Spleen (tissue), 11 donors: ENCODE results near the gene RBM25. TPM values are rescaled to one million over a fixed set of nuclear protein-coding genes. Genes with fewer than 3 reads are reported as not detected.

ENCODE experiments used
- DNase-seq: peaks from one replicate; pipeline ENCODE4 v3.0.0-alpha.2; 2020
- H3K27ac ChIP-seq, 8 donors: fragments of 200-600 bp; sonication (generic) in 7 of 8; 1 replicate in 4 of 8; 2 replicates in 4 of 8; pipeline versions ENCODE4 v1.5.0 to v1.8.0; 2016 to 2021; ENCODE audit warnings: inconsistent platforms in 4 of 8, mild to moderate bottlenecking in 4 of 8, moderate library complexity in 1 of 8
- H3K27me3 ChIP-seq, 7 donors: fragments of 200-600 bp; sonication (generic) in 6 of 7; replicated peaks in 1 of 7; 1 replicate in 4 of 7; 2 replicates in 3 of 7; pipeline versions ENCODE4 v1.5.0 to v1.8.0; 2016 to 2021; ENCODE audit warnings: inconsistent platforms in 3 of 7, mild to moderate bottlenecking in 1 of 7
- H3K36me3 ChIP-seq, 6 donors: fragments of 200-600 bp; sonication (generic) in 5 of 6; 1 replicate in 4 of 6; 2 replicates in 2 of 6; pipeline versions ENCODE4 v1.5.0 to v1.8.0; 2016 to 2021; ENCODE audit warnings: inconsistent platforms in 2 of 6
- H3K4me1 ChIP-seq, 6 donors: fragments of 200-600 bp; sonication (generic) in 5 of 6; 1 replicate in 3 of 6; 2 replicates in 3 of 6; pipeline versions ENCODE4 v1.5.0 to v1.8.0; 2016 to 2021; ENCODE audit warnings: inconsistent platforms in 3 of 6
- H3K4me3 ChIP-seq, 8 donors: fragments of 200-600 bp; sonication (generic) in 7 of 8; 1 replicate in 4 of 8; 2 replicates in 4 of 8; pipeline versions ENCODE4 v1.5.0 to v1.8.0; 2016 to 2021; ENCODE audit warnings: inconsistent platforms in 4 of 8, mild to moderate bottlenecking in 4 of 8, moderate library complexity in 2 of 8
- H3K9me3 ChIP-seq, 8 donors: fragments of 200-600 bp; sonication (generic) in 7 of 8; 1 replicate in 4 of 8; 2 replicates in 4 of 8; pipeline versions ENCODE4 v1.5.0 to v1.8.0; 2016 to 2021; ENCODE audit warnings: inconsistent platforms in 4 of 8
- POLR2A ChIP-seq, 3 donors: fragments of 450-650 bp; IDR thresholded peaks; one replicate each; pipeline ENCODE4 v1.5.1; 2017; ENCODE audit warnings: antibody characterized with exemption in 3 of 3, mild to moderate bottlenecking in 1 of 3
- POLR2AphosphoS5 ChIP-seq, 3 donors: sonication (generic); formaldehyde crosslinking; IDR thresholded peaks; one replicate each; pipeline ENCODE4 v1.5.1; 2017; ENCODE audit warnings: antibody characterized with exemption in 3 of 3
- WGBS, 5 donors: extraction: QIAGEN DNeasy Blood & Tissue Kit in 3 of 5; methylation state at CpG; one replicate each; pipeline versions ENCODE4 v1.1.5 to v1.1.7; 2013 to 2018; 5-methylcytosine and 5-hydroxymethylcytosine counted together
- intact Hi-C: fragments of 100-400 bp; cut with DNase I; formaldehyde crosslinking; loops from one replicate; pipeline ENCODE4 v1.15.0; 2023; ENCODE audit warnings: low total_unique reads
- polyA plus RNA-seq, 3 donors: library from polyadenylated mRNA; stranded (reverse); fragments of 200-250 nt; gene quantifications; one replicate each; pipeline ENCODE4 v1.2.1, GENCODE V29; 2013
- total RNA-seq, 7 donors: library from RNA; depleted of rRNA in 3 of 7; stranded (reverse); fragments of >200 nt in 3 of 7; fragmentation: NEBNext Ultra II Directional in 4 of 7; extraction: Animal tissue kit (Norgen Biotek cat#: 25700) in 4 of 7; gene quantifications; one replicate each; pipeline versions ENCODE4 v1.1.0 to v1.2.1, GENCODE V29; 2016 to 2021
- TF ChIP-seq, protein P1 (sequence below), 11 experiments: fragments of 200-600 bp in 7 of 11; fragments of 450-650 bp in 4 of 11; sonication (generic) in 4 of 11; IDR thresholded peaks in 8 of 11; conservative IDR thresholded peaks in 3 of 11; 1 replicate in 7 of 11; 2 replicates in 4 of 11; pipeline versions ENCODE4 v1.4.0 to v1.8.0; 2016 to 2021; ENCODE audit warnings: antibody characterized with exemption in 11 of 11, inconsistent platforms in 4 of 11, mild to moderate bottlenecking in 1 of 11
- donor health status: healthy with polysubstance abuse.
- donor health status: DM: no; HTN: no; CAD: no; lungs with moderate emphysema.
- donor health status: DM: no; HTN: no; CAD: no.
- donor health status: Bipolar disorder and iron deficiency.
- donor health status: healthy.
- donor health status: DM: no; HTN: no; CAD: no.
- donor health status: DM: yes; HTN: yes; CAD: no.

The RBM25 gene
- total and polyA plus RNA-seq, 10 donors: 28.1 to 108 (median 82.2) TPM

DNA sequence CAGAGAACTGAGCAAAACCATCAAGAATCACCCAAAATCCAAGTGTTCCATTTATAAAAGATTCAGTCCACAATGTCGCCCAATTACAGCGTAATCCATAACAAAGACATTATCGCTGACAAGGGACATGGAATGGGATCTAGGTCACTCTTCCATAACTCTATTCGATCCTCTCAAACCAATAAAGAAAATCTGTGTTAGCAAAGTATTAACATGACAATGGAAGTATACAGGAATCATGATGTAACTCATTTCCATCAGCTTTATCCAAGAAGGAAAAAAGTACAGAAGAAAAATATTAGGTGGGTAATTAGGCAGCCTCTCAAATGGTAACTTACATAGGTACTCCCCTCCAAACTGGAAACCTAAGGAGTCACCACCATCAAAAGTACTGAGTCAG, 36.3 kb upstream of the RBM25 start:
- Histone ChIP-seq H3K4me3 (no peak overlapping the region), H3K9me3 (no peaks in the 10 kb centered on the region), H3K4me1 (peaks cover 14 to 71% (median 34%) of the 10 kb centered on the region in 6 donors), H3K36me3 (peaks cover 0 to 74% (median 26%) of the 10 kb centered on the region in 6 donors), H3K27me3 (no peaks in the 10 kb centered on the region), H3K27ac (no peak overlapping the region)
- TF ChIP-seq POLR2A (IDR thresholded peaks at IDR 0.05) (no peak), POLR2AphosphoS5 (IDR thresholded peaks at IDR 0.05) (no peak)
- TF ChIP-seq, protein P1, sequence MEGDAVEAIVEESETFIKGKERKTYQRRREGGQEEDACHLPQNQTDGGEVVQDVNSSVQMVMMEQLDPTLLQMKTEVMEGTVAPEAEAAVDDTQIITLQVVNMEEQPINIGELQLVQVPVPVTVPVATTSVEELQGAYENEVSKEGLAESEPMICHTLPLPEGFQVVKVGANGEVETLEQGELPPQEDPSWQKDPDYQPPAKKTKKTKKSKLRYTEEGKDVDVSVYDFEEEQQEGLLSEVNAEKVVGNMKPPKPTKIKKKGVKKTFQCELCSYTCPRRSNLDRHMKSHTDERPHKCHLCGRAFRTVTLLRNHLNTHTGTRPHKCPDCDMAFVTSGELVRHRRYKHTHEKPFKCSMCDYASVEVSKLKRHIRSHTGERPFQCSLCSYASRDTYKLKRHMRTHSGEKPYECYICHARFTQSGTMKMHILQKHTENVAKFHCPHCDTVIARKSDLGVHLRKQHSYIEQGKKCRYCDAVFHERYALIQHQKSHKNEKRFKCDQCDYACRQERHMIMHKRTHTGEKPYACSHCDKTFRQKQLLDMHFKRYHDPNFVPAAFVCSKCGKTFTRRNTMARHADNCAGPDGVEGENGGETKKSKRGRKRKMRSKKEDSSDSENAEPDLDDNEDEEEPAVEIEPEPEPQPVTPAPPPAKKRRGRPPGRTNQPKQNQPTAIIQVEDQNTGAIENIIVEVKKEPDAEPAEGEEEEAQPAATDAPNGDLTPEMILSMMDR (IDR thresholded peaks at IDR 0.05 in 8 of 11, conservative IDR thresholded peaks at IDR 0.05 in 3 of 11): no peak
- DNase-seq: no peak
- intact Hi-C loops: no loop called here
- WGBS, 5 donors: 96 to 100% (median 97%) methylated on average over 4 of the region's 4 CpGs

DNA sequence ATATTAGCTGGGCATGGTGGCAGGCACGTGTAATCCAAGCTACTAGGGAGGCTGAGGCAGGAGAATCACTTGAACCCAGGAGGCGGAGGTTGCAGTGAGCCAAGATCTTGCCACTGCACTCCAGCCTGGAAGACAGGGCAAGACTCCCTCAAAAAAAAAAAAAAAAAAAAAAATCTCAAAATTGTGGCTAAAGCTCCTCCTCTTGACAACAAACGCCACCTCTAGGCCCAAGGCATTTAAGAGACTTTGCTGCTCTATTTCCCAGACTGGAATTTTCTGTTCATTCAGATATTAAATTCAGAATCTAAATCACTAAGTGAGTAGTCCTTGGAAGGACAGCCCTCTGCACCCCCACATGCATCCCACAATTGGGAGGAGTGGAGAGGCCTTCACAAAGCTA, 32.8 kb upstream of the RBM25 start:
- H3K4me1 ChIP-seq: peaks cover 14 to 63% (median 37%) of the 10 kb centered on the region in 6 donors
- 77 to 89% (median 86%) methylated on average over 3 of the region's 3 CpGs for WGBS, 5 donors
- peaks cover 0 to 39% (median 15%) of the 10 kb centered on the region in 6 donors for H3K36me3 ChIP-seq
- no peaks in the 10 kb centered on the region for H3K9me3 ChIP-seq
- peak overlapping the region in 2 of 8 donors; percentile 86 to 89 for H3K4me3 ChIP-seq
- no peak overlapping the region for H3K27ac ChIP-seq
- DNase-seq: no peak
- H3K27me3 ChIP-seq: no peaks in the 10 kb centered on the region
- TF ChIP-seq POLR2AphosphoS5 (IDR thresholded peaks at IDR 0.05): no peak
- TF ChIP-seq POLR2A (IDR thresholded peaks at IDR 0.05): no peak
- TF ChIP-seq, protein P1 (IDR thresholded peaks at IDR 0.05 in 8 of 11, conservative IDR thresholded peaks at IDR 0.05 in 3 of 11): no peak
- intact Hi-C loops: no loop called here

DNA sequence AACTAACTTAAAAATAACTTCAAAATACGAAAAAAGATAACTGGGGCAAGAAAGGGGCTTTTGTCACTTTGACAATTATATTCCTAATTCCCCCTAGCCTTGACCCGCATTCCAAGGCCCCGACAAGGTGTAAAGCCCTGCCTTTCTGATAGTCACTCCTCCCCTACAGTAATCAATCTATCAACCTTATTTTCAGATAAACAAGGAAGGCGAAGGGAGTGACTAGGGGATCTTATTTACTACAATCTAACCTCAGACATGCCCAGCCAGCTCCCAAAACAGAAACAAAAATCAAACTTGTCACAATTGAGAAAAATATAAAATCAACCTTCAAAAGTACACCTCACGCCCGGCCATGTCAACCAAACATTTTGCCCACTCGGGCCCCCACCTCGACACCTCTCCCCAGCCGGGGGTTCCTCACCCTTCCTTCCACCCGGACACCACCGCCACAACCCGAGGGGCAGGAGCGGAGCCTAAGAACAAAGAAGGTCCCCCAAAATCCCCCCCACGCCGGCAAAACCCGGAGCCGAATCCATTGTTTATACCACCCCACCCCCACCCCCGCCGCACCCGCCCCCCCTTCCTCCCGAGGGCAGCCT, 32.0 kb upstream of the RBM25 start:
- TF ChIP-seq, protein P1 (IDR thresholded peaks at IDR 0.05 in 8 of 11, conservative IDR thresholded peaks at IDR 0.05 in 3 of 11): no peak
- TF ChIP-seq POLR2A (IDR thresholded peaks at IDR 0.05): no peak
- no peak for TF ChIP-seq POLR2AphosphoS5 (IDR thresholded peaks at IDR 0.05)

DNA sequence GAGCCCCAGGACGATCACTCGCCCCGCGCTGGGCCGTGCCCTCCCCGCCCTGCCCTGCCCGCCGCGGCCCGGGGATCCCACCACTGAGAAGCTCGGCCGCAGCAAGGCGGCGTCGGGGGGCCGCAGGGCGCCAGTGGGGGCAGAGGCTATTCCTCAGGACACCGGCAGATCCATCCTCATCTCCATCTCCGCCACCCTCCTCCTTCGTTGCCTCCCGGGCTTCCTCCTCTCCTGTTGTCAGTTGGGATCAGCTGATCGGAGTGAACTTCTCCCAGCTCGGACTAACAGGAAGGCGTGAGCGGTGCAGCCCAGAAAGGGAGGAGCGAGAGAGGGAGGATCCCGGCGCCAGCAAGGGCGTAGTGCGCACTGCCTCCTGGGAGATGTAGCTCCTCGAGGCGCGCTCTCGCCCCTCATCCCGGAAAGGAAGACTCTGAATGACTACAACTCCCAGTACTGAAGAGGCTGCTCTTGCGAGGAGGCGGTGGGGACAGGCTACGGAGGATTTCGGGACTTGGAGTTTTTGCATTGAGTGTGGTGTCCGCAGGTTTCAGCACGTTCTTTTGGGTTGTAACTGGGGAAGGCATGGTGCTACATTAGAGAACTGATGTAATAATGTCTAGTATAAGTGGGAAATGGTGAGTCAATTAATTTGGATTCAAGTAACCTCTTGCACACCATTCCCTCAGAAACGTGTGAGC, 31.3 kb upstream of the RBM25 start, which contains the start of gene ZFYVE1:
Gene ZFYVE1, minus strand, starts transcription at position 262 of the 698 bp plus-strand sequence. CDS start 2,598 bp downstream, outside the sequence.
- H3K4me1 ChIP-seq: peaks cover 14 to 48% (median 35%) of the 10 kb centered on the region in 6 donors
- no peaks in the 10 kb centered on the region for H3K27me3 ChIP-seq
- peak; percentile 98 for DNase-seq
- WGBS, 5 donors: 1% methylated on average over 27 to 41 of the region's 42 CpGs
- peak within 1 kb of the TSS; percentile 72 to 93 (median 88) for H3K27ac ChIP-seq
- TF ChIP-seq POLR2AphosphoS5 (IDR thresholded peaks at IDR 0.05): peak; percentile 94 to 97 (median 95)
- TF ChIP-seq POLR2A (IDR thresholded peaks at IDR 0.05): peak in 2 of 3 donors; percentile 43
- TF ChIP-seq, protein P1 (IDR thresholded peaks at IDR 0.05 in 8 of 11, conservative IDR thresholded peaks at IDR 0.05 in 3 of 11): peak in 1 of 11 experiments; percentile 36
- peak within 1 kb of the TSS; percentile 78 to 91 (median 86) for H3K4me3 ChIP-seq
- peaks cover 0 to 24% (median 12%) of the 10 kb centered on the region in 6 donors for H3K36me3 ChIP-seq
- intact Hi-C loops: no loop called here
- H3K9me3 ChIP-seq: no peaks in the 10 kb centered on the region

More for the DNA sequence above, 32.0 kb upstream of the RBM25 start:
- peaks cover 14 to 55% (median 37%) of the 10 kb centered on the region in 6 donors for H3K4me1 ChIP-seq
- H3K27me3 ChIP-seq: no peaks in the 10 kb centered on the region
- peaks cover 0 to 31% (median 12%) of the 10 kb centered on the region in 6 donors for H3K36me3 ChIP-seq
- no peaks in the 10 kb centered on the region for H3K9me3 ChIP-seq
- peak overlapping the region; percentile 72 to 93 (median 88) for H3K27ac ChIP-seq
- WGBS, 5 donors: 3 to 7% (median 6%) methylated on average over 14 to 21 of the region's 21 CpGs
- intact Hi-C loops: no loop called here
- DNase-seq: no peak
- peak overlapping the region; percentile 78 to 91 (median 86) for H3K4me3 ChIP-seq
